Measurements from ENCODE around the gene GFI1. TPM values are rescaled to one million over a fixed set of nuclear protein-coding genes. Genes with fewer than 3 reads are reported as not detected.

Gene GFI1
- total RNA-seq, 1 donor from 2014 or later: 0.35 TPM

Other genes with a start within 250 kb of the GFI1 start
- gene GLMN, start 187.9 kb downstream of the GFI1 start, total RNA-seq: 9.0 and 11.7 TPM in 2 replicates
- gene RPAP2, start 187.9 kb downstream of the GFI1 start, total RNA-seq: 6.8 and 10.3 TPM in 2 replicates